PC-9 (cell line): ENCODE measurements around the gene CEP350. TPM values are rescaled to one million over a fixed set of nuclear protein-coding genes. Genes with fewer than 3 reads are reported as not detected.
A peak's percentile ranks its signal among the peaks of the same experiment; 100 is the strongest.

ENCODE experiments used
- BruUV-seq: library from RNA; stranded (reverse); fragments of 400-500 nt; replicated peaks from 2 replicates; lab custom pipeline; 2021; lab: Mats Ljungman, UMichigan
- CTCF ChIA-PET: fragments of 300-600 bp; sonication (Branson Sonifier 250); formaldehyde crosslinking; loops from one replicate; lab custom pipeline; 2022; ENCODE audit warnings: antibody characterized with exemption; lab: Charles Lee
- POLR2A ChIA-PET: fragments of 300-600 bp; sonication (Branson Sonifier 250); formaldehyde crosslinking; loops from one replicate; lab custom pipeline; 2022; ENCODE audit warnings: antibody characterized with exemption; ENCODE audit not compliant: unreplicated experiment; lab: Charles Lee
- DNase-seq, 2 experiments: peaks; one replicate each; pipeline versions ENCODE4 v3.0.0 to v3.0.0-alpha.2; 2015 to 2022; ENCODE audit warnings: mixed read lengths in 1 of 2
- H2AFZ ChIP-seq: fragments of 200-600 bp; sonication (generic); 2 replicates; pipeline ENCODE4 v1.8.1; 2017; ENCODE audit warnings: antibody characterized with exemption
- H3F3A ChIP-seq: fragments of 200-600 bp; sonication (generic); 2 replicates; pipeline ENCODE4 v1.8.1; 2017; ENCODE audit warnings: antibody characterized with exemption, mild to moderate bottlenecking, low read depth; ENCODE audit not compliant: insufficient read depth
- H3K27ac ChIP-seq: fragments of 200-600 bp; sonication (generic); 2 replicates; pipeline ENCODE4 v1.6.1; 2016; ENCODE audit warnings: mixed run types
- H3K27me3 ChIP-seq: fragments of 200-600 bp; sonication (generic); 2 replicates; pipeline ENCODE4 v1.6.1; 2016; ENCODE audit warnings: low read depth, mixed run types; ENCODE audit not compliant: insufficient read depth
- H3K36me3 ChIP-seq: fragments of 200-600 bp; sonication (generic); 2 replicates; pipeline ENCODE4 v1.6.1; 2016; ENCODE audit warnings: low read depth, mixed run types
- H3K4me1 ChIP-seq: fragments of 200-600 bp; sonication (generic); replicated peaks from 2 replicates; pipeline ENCODE4 v1.6.1; 2016; ENCODE audit warnings: mixed run types; ENCODE audit not compliant: insufficient read depth
- H3K4me2 ChIP-seq: fragments of 200-600 bp; sonication (generic); 2 replicates; pipeline ENCODE4 v1.6.1; 2017; ENCODE audit warnings: mixed run types
- H3K4me3 ChIP-seq: fragments of 200-600 bp; sonication (generic); 2 replicates; pipeline ENCODE4 v1.6.1; 2016; ENCODE audit warnings: mixed run types
- H3K79me2 ChIP-seq: fragments of 200-600 bp; sonication (generic); 2 replicates; pipeline ENCODE4 v1.6.1; 2017; ENCODE audit warnings: low read depth, mixed run types
- H3K9me2 ChIP-seq: fragments of 200-600 bp; sonication (generic); 2 replicates; pipeline ENCODE4 v1.8.1; 2017; ENCODE audit warnings: mild to moderate bottlenecking; ENCODE audit not compliant: insufficient read depth
- H3K9me3 ChIP-seq: fragments of 200-600 bp; sonication (generic); 2 replicates; pipeline ENCODE4 v1.8.1; 2016; ENCODE audit warnings: low read depth; ENCODE audit not compliant: insufficient read depth
- H4K20me1 ChIP-seq: fragments of 200-600 bp; sonication (generic); 2 replicates; pipeline ENCODE4 v1.8.1; 2017; ENCODE audit not compliant: insufficient read depth
- EZH2 ChIP-seq: fragments of 200-600 bp; sonication (generic); IDR thresholded peaks from 2 replicates; pipeline ENCODE4 v1.8.0; 2017; ENCODE audit warnings: antibody characterized with exemption, low read depth
- intact Hi-C: fragments of 100-400 bp; cut with micrococcal nuclease; formaldehyde crosslinking; loops from one replicate; pipeline ENCODE4 v1.10.0; 2022; ENCODE audit not compliant: unreplicated experiment
- total RNA-seq: library from RNA; stranded (reverse); gene quantifications from 2 replicates; pipeline ENCODE4 v1.2.3, GENCODE V29; 2021
- TF ChIP-seq, protein P1 (sequence below): fragments of 200-600 bp; sonication (generic); conservative IDR thresholded peaks from 2 replicates; pipeline ENCODE4 v1.6.1; 2017; ENCODE audit warnings: mixed run types, antibody characterized with exemption, mild to moderate bottlenecking, moderate library complexity

CEP350 gene
- total RNA-seq, 1 experiment from 2014 or later, result 30.6 TPM

DNA sequence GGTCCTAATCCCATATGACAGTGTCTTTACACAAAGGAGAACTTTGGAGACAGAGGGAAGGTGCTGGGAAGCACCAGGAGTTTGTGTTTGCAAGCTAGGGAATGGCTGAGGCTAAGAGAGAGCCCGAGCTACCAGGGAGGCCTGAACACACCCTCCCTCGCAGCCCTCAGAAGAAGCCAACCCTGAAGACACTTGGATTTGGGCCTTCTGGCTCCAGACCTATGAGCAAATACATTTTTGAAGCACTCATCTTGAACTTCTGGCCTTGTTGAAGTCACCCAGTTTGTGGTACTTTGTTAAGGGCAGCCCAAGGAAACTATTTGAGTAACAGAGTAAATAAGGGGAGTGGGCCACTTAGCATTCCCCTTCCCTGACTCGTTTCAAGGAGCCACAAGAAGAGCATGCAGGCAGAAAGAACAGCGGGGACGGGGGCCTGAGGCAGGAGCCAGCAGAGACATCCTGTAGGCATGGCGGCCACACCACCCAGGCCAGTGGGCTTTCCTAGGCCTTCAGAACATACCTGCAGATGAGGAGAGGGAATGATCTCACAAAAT, 186.8 kb downstream of the CEP350 start:
- Histone ChIP-seq H3K4me1 (peaks cover 10% of the 10 kb centered on the region), H3K9me3 (no peaks in the 10 kb centered on the region), H3K36me3 (no peaks in the 10 kb centered on the region), H3K4me2 (no peak overlapping the region), H3K4me3 (no peak overlapping the region), H3F3A (peaks cover 9% of the 10 kb centered on the region; the same call in 1 of the 2 replicates), H3K79me2 (no peaks in the 10 kb centered on the region), H3K27ac (no peak overlapping the region), H3K9me2 (no peaks in the 10 kb centered on the region), H4K20me1 (no peaks in the 10 kb centered on the region), H3K27me3 (no peaks in the 10 kb centered on the region), H2AFZ (no peak overlapping the region)
- no TSS peak for BruUV-seq
- intact Hi-C loops, result no loop called here
- POLR2A ChIA-PET, result no interaction called here
- CTCF ChIA-PET, result no interaction called here
- no peak for DNase-seq
- no peak for TF ChIP-seq EZH2
- TF ChIP-seq, protein P1, sequence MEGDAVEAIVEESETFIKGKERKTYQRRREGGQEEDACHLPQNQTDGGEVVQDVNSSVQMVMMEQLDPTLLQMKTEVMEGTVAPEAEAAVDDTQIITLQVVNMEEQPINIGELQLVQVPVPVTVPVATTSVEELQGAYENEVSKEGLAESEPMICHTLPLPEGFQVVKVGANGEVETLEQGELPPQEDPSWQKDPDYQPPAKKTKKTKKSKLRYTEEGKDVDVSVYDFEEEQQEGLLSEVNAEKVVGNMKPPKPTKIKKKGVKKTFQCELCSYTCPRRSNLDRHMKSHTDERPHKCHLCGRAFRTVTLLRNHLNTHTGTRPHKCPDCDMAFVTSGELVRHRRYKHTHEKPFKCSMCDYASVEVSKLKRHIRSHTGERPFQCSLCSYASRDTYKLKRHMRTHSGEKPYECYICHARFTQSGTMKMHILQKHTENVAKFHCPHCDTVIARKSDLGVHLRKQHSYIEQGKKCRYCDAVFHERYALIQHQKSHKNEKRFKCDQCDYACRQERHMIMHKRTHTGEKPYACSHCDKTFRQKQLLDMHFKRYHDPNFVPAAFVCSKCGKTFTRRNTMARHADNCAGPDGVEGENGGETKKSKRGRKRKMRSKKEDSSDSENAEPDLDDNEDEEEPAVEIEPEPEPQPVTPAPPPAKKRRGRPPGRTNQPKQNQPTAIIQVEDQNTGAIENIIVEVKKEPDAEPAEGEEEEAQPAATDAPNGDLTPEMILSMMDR, result no peak

DNA sequence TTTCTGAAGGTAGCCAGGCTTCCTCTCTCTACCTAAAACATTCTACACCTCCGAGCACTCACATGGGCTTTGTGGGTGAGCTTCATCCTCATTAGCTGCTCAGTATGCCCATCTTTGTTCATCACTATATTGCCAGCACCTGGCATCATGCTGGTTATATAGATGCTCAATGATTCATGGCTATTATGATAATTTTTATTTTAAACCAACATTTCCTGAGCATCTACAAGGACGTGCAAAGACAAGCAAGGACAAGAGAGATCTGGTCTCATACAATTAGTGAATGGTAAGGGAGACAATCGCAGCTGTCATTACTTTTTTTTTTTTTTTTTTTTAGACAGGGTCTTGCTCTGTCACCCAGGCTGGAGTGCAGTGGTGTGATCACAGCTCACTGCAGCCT, 188.7 kb downstream of the CEP350 start:
- DNase-seq, result no peak
- TF ChIP-seq, protein P1, result no peak
- TF ChIP-seq EZH2, result no peak
- H3K79me2 ChIP-seq, result no peaks in the 10 kb centered on the region
- no peaks in the 10 kb centered on the region for H3K9me3 ChIP-seq
- H3K4me3 ChIP-seq, result no peak overlapping the region
- no peaks in the 10 kb centered on the region for H3K36me3 ChIP-seq
- CTCF ChIA-PET, result no interaction called here
- no peak overlapping the region for H3K27ac ChIP-seq
- no peaks in the 10 kb centered on the region for H3F3A ChIP-seq
- intact Hi-C loops, result no loop called here
- no peaks in the 10 kb centered on the region for H3K4me1 ChIP-seq
- no peak overlapping the region for H2AFZ ChIP-seq
- H3K4me2 ChIP-seq, result no peak overlapping the region
- H3K9me2 ChIP-seq, result no peaks in the 10 kb centered on the region
- H4K20me1 ChIP-seq, result no peaks in the 10 kb centered on the region
- no peaks in the 10 kb centered on the region for H3K27me3 ChIP-seq
- no TSS peak for BruUV-seq
- POLR2A ChIA-PET, result no interaction called here

DNA sequence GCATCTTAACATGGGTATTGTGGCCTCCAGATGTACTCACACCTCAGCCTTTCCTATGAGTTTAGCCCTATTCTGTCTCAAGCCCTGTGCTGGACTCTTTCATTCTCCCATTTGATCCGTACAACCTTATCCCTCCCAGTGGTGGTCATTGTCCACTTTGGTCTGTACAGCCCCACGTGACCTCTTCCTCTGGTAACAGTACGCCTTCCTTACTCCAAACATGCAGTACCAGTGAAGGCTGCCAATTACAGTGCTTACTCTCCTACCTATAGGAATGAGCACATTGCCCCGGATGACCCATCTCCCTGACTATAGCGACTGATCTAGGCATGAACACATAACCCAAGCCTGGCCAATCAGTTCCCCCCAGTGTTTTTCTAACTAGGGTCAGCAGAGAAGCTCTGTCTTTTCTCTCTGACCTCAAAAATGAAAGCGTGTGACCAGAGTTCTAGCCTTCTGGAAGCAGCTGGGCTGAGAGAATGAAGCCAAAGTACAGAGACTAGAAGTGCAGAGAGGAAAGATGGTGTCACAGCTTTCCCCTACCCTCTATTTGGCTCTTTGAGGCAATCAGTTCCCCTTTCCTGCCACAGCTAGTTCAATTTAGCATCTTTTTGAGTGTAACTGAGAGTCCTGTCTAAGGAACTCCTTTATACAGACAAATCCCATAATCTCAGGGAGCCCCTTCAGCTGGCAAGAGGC, 190.2 kb downstream of the CEP350 start:
- Histone ChIP-seq H3K4me2 (no peak overlapping the region), H3K36me3 (no peaks in the 10 kb centered on the region), H3K9me3 (no peaks in the 10 kb centered on the region), H3K4me3 (no peak overlapping the region), H3F3A (no peaks in the 10 kb centered on the region; the same call in 1 of the 2 replicates), H2AFZ (peak overlapping the region; percentile 55; the same call in 1 of the 2 replicates), H3K27me3 (no peaks in the 10 kb centered on the region), H3K9me2 (no peaks in the 10 kb centered on the region), H3K4me1 (no peaks in the 10 kb centered on the region), H3K27ac (no peak overlapping the region), H4K20me1 (no peaks in the 10 kb centered on the region), H3K79me2 (no peaks in the 10 kb centered on the region)
- no peak for TF ChIP-seq EZH2
- TF ChIP-seq, protein P1, result no peak
- ChIA-PET CTCF (no interaction called here), POLR2A (interaction anchor here (0.5 kb wide), 1 partner anchor 59 kb away, joined by 3 read pairs; no protein-coding TSS in a partner anchor)
- intact Hi-C loops, result no loop called here
- BruUV-seq, result no TSS peak
- DNase-seq, result no peak
